Uterus (tissue), 2 donors: ENCODE results near the gene FBXL22.

Experiments
- CTCF ChIP-seq, 4 experiments: fragments of 200-600 bp in 2 of 4; fragments of 450-650 bp in 2 of 4; sonication (generic) in 2 of 4; IDR thresholded peaks; one replicate each; pipeline ENCODE4 v1.5.1; 2016 to 2019; ENCODE audit warnings: antibody characterized with exemption in 4 of 4, mild to moderate bottlenecking in 2 of 4, moderate library complexity in 1 of 4
- POLR2A ChIP-seq, 2 donors: fragments of 450-650 bp; IDR thresholded peaks; one replicate each; pipeline ENCODE4 v1.6.1; 2016; ENCODE audit warnings: antibody characterized with exemption in 2 of 2, mild to moderate bottlenecking in 1 of 2, moderate library complexity in 1 of 2

DNA sequence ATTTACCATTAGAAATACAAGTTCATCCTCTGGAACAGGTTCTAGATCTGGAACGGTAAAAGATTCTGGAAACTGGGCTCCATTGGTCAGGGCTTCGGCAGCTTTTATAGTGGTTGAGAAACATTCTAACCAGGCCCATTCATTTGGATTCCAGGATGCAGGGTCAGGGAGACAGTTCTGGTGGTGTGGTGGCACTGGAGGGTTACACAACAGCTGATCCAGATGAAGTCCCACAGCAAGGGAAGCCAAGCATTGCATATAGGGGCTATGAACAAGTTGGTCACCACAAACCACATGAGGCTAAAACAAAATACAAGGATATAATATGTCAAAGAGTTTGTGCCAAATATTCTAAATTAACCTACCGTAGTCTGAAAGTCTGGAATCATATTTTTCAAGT lies 43.0 kb downstream of the FBXL22 start:
- no peak for TF ChIP-seq CTCF (IDR thresholded peaks at IDR 0.05)
- no peak for TF ChIP-seq POLR2A (IDR thresholded peaks at IDR 0.05)
